Measurements from ENCODE around the gene RTN4IP1. TPM values are rescaled to one million over a fixed set of nuclear protein-coding genes. Genes with fewer than 3 reads are reported as not detected.

RTN4IP1 gene
- total RNA-seq, 1 experiment from 2014 or later = 12.5 TPM

DNA sequence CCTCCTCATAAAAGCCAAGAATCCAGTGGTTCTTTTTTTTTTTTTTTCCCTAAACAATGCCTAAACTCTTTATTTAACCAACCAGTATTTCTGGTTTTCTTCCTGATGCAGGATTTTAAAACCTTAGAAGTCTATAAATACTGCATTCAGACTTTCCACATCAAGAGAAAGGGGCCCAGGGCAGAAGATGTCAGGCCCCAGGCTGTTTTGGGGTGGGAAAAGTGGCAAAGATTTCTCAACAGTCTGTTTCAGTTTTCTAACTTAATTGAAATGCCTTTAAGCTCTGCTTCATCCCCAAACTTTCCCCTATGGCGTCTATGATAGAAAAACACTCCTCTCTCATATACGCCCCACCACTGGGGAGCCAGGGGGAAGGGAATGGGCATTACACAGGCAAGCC lies 33.2 kb upstream of the RTN4IP1 start:
- Histone ChIP-seq H3T11ph (ENCODE audit: low read length) (no peak overlapping the region), H3K9me3 (ENCODE audit: control insufficient read depth, low read depth, low read length) (no peaks in the 10 kb centered on the region), H3K4ac (ENCODE audit: low read depth, low read length) (no peak overlapping the region), H2AK5ac (ENCODE audit: insufficient read length, low read length) (no peak overlapping the region), H3K9ac (ENCODE audit: extremely low read depth, insufficient read length, low read length) (no peak overlapping the region), H2AFZ (ENCODE audit: low read length) (no peak overlapping the region), H3K4me1 (ENCODE audit: insufficient read depth, low read length) (peaks cover 5% of the 10 kb centered on the region; the same call in 1 of the 2 replicates), H4K91ac (ENCODE audit: insufficient read length, low read depth, low read length) (no peak overlapping the region), H3K14ac (ENCODE audit: insufficient read depth, low read length) (no peak overlapping the region), H3K27ac (ENCODE audit: insufficient read length, low read depth, low read length) (no peak overlapping the region), H4K5ac (ENCODE audit: insufficient read length, low read depth, low read length) (no peak overlapping the region), H4K8ac (replicated peaks; ENCODE audit: insufficient read length, low read depth, low read length) (no peak overlapping the region), H3K79me2 (ENCODE audit: insufficient read depth, low read length) (no peaks in the 10 kb centered on the region), H2BK120ac (ENCODE audit: low read depth, low read length, poor library complexity, severe bottlenecking) (no peak overlapping the region), H4K20me1 (ENCODE audit: control insufficient read depth, insufficient read depth, insufficient read length) (no peaks in the 10 kb centered on the region), H2BK15ac (ENCODE audit: low read depth, low read length) (no peak overlapping the region), H3K79me1 (ENCODE audit: insufficient read depth, low read depth, low read length, poor library complexity, severe bottlenecking) (no peaks in the 10 kb centered on the region), H3K18ac (ENCODE audit: insufficient read length, low read depth, low read length) (no peak overlapping the region), H3K27me3 (ENCODE audit: insufficient read depth, low read length) (no peaks in the 10 kb centered on the region), H2BK20ac (ENCODE audit: low read depth, low read length, poor library complexity, severe bottlenecking) (no peak overlapping the region), H2BK5ac (ENCODE audit: insufficient read length, low read length) (no peak overlapping the region), H3K56ac (ENCODE audit: insufficient read length, low read depth, low read length) (no peak overlapping the region), H3K23me2 (ENCODE audit: insufficient read length, low read depth, low read length, poor library complexity, severe bottlenecking) (no peaks in the 10 kb centered on the region), H3K4me2 (ENCODE audit: insufficient read depth, insufficient read length, low read length) (no peak overlapping the region), H3K23ac (ENCODE audit: insufficient read length, low read depth, low read length) (no peak overlapping the region), H2BK12ac (ENCODE audit: insufficient read length, low read depth, low read length) (no peak overlapping the region)
- WGBS (ENCODE audit: extremely low coverage, insufficient read length, low lambda C conversion rate) = no CpG with 5 or more reads among the region's 2 CpGs
- no peak overlapping the region for H3K4me3 Mint-ChIP-seq
- H3K36me3 Mint-ChIP-seq (ENCODE audit: insufficient read depth in 1 of 3, low read depth in 3 of 3) = peaks cover 52 to 64% (median 60%) of the 10 kb centered on the region in 3 experiments
- H3K27me3 Mint-ChIP-seq (ENCODE audit: low read depth) = no peaks in the 10 kb centered on the region
- DNase-seq = no peak
- peaks cover 16 to 21% of the 10 kb centered on the region in 2 experiments for H3K9me3 Mint-ChIP-seq
- TF ChIP-seq, protein P1, sequence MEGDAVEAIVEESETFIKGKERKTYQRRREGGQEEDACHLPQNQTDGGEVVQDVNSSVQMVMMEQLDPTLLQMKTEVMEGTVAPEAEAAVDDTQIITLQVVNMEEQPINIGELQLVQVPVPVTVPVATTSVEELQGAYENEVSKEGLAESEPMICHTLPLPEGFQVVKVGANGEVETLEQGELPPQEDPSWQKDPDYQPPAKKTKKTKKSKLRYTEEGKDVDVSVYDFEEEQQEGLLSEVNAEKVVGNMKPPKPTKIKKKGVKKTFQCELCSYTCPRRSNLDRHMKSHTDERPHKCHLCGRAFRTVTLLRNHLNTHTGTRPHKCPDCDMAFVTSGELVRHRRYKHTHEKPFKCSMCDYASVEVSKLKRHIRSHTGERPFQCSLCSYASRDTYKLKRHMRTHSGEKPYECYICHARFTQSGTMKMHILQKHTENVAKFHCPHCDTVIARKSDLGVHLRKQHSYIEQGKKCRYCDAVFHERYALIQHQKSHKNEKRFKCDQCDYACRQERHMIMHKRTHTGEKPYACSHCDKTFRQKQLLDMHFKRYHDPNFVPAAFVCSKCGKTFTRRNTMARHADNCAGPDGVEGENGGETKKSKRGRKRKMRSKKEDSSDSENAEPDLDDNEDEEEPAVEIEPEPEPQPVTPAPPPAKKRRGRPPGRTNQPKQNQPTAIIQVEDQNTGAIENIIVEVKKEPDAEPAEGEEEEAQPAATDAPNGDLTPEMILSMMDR (conservative IDR thresholded peaks at IDR 0.05) = no peak
- no peak overlapping the region for H3K27ac Mint-ChIP-seq
- H3K4me1 Mint-ChIP-seq = peaks cover 31 to 32% of the 10 kb centered on the region in 2 experiments

Data from H9 (cell line).